Measurements from ENCODE around the gene LMO7. TPM values are rescaled to one million over a fixed set of nuclear protein-coding genes. Genes with fewer than 3 reads are reported as not detected.

The LMO7 gene
- total RNA-seq, 1 donor from 2014 or later: 239 TPM

GRCh38 chr13:75800545-75800944 lies 164.4 kb downstream of the LMO7 start:
- Mint-ChIP-seq H3K4me1 (ENCODE audit: unreplicated experiment) (peaks cover 52% of the 10 kb centered on the region), H3K4me3 (ENCODE audit: unreplicated experiment) (peak overlapping the region; percentile 49)
- peak; percentile 33 for TF ChIP-seq CTCF (IDR thresholded peaks at IDR 0.05)

DNA sequence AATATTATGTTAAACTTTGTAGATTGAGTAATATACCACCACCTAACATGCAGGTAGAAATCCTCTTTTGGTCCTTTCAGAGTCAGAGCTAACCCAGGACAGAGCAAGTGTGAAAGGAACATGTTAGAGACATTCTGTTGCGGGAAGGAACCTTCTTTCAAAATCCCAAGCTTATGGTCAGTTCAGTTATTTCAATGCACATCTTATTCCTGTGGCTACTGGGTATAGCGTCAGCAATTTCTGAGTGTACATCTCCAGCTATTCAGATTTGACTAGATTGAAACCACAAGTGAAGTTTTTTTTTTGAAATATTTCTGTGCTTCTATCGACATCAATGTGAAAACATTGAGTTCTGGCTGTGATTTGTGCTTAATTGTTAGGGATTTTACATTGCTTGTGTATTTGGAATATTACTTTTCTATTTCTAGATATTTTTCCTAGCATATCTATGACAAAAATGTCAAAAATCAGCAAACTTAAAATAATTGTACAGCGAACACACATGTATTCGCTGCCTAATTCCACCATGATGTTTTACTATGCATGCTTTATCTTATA lies 165.3 kb downstream of the LMO7 start:
- Mint-ChIP-seq H3K4me1 (ENCODE audit: unreplicated experiment) (peaks cover 52% of the 10 kb centered on the region), H3K27me3 (ENCODE audit: unreplicated experiment) (no peaks in the 10 kb centered on the region), H3K36me3 (ENCODE audit: unreplicated experiment) (peaks cover 42% of the 10 kb centered on the region), H3K9me3 (ENCODE audit: unreplicated experiment) (no peaks in the 10 kb centered on the region), H3K4me3 (ENCODE audit: unreplicated experiment) (peak overlapping the region; percentile 18), H3K27ac (ENCODE audit: unreplicated experiment) (peak overlapping the region; percentile 82)
- DNase-seq (ENCODE audit: extremely low spot score, unreplicated experiment): no peak
- TF ChIP-seq CTCF (IDR thresholded peaks at IDR 0.05): no peak

More at GRCh38 chr13:75800545-75800944, 164.4 kb downstream of the LMO7 start:
- peaks cover 38% of the 10 kb centered on the region for H3K36me3 Mint-ChIP-seq (ENCODE audit: unreplicated experiment)
- DNase-seq (ENCODE audit: extremely low spot score, unreplicated experiment): no peak
- H3K9me3 Mint-ChIP-seq (ENCODE audit: unreplicated experiment): no peaks in the 10 kb centered on the region
- H3K27ac Mint-ChIP-seq (ENCODE audit: unreplicated experiment): peak overlapping the region; percentile 82
- H3K27me3 Mint-ChIP-seq (ENCODE audit: unreplicated experiment): no peaks in the 10 kb centered on the region

DNA sequence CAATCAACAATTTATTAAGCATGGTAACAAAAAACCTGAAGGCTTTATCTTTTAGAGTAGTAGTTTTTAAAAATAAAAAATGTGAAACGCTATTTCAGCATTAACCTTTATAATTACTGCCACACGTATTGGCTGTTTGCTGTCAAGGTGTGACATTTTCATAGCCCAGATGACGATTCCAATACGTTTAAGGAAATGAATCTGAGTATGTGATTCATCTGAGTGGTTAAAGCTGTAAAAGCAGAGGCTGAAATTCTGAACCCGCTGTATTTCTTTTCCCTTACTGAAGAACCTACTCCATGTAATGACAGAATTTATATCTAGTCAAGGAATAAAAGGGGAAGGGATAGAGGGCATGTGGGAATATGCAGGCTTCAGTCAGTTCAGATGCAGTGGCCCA lies 166.0 kb downstream of the LMO7 start:
- Mint-ChIP-seq H3K36me3 (ENCODE audit: unreplicated experiment) (peaks cover 35% of the 10 kb centered on the region), H3K27ac (ENCODE audit: unreplicated experiment) (peak overlapping the region; percentile 85), H3K4me3 (ENCODE audit: unreplicated experiment) (no peak overlapping the region), H3K4me1 (ENCODE audit: unreplicated experiment) (peaks cover 52% of the 10 kb centered on the region), H3K9me3 (ENCODE audit: unreplicated experiment) (no peaks in the 10 kb centered on the region), H3K27me3 (ENCODE audit: unreplicated experiment) (no peaks in the 10 kb centered on the region)
- no peak for TF ChIP-seq CTCF (IDR thresholded peaks at IDR 0.05)
- DNase-seq (ENCODE audit: extremely low spot score, unreplicated experiment): no peak

GRCh38 chr13:75803164-75803611 lies 167.1 kb downstream of the LMO7 start:
- no peak overlapping the region for H3K4me3 Mint-ChIP-seq (ENCODE audit: unreplicated experiment)
- peaks cover 35% of the 10 kb centered on the region for H3K36me3 Mint-ChIP-seq (ENCODE audit: unreplicated experiment)
- TF ChIP-seq CTCF (IDR thresholded peaks at IDR 0.05): no peak
- H3K9me3 Mint-ChIP-seq (ENCODE audit: unreplicated experiment): no peaks in the 10 kb centered on the region
- peaks cover 52% of the 10 kb centered on the region for H3K4me1 Mint-ChIP-seq (ENCODE audit: unreplicated experiment)
- H3K27me3 Mint-ChIP-seq (ENCODE audit: unreplicated experiment): no peaks in the 10 kb centered on the region
- no peak for DNase-seq (ENCODE audit: extremely low spot score, unreplicated experiment)
- peak overlapping the region; percentile 85 for H3K27ac Mint-ChIP-seq (ENCODE audit: unreplicated experiment)

DNA sequence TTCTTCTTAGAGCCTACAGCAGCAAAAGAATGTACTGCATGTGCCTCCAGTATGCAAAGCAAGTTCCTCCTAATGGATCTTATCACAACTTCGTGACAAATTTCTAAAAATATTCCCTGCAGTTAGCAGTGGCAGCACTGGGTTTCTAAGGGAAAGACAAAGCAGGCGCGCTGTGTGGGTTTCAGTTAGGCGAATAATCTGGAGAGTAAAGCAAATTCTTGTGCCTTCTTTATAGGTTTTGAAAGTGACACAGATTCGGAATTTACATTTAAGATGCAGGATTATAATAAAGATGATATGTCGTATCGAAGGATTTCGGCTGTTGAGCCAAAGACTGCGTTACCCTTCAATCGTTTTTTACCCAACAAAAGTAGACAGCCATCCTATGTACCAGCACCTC lies 167.9 kb downstream of the LMO7 start:
- peaks cover 56% of the 10 kb centered on the region for H3K4me1 Mint-ChIP-seq (ENCODE audit: unreplicated experiment)
- no peak overlapping the region for H3K4me3 Mint-ChIP-seq (ENCODE audit: unreplicated experiment)
- H3K36me3 Mint-ChIP-seq (ENCODE audit: unreplicated experiment): peaks cover 38% of the 10 kb centered on the region
- no peak for DNase-seq (ENCODE audit: extremely low spot score, unreplicated experiment)
- peak overlapping the region; percentile 85 for H3K27ac Mint-ChIP-seq (ENCODE audit: unreplicated experiment)
- H3K9me3 Mint-ChIP-seq (ENCODE audit: unreplicated experiment): no peaks in the 10 kb centered on the region
- H3K27me3 Mint-ChIP-seq (ENCODE audit: unreplicated experiment): no peaks in the 10 kb centered on the region
- TF ChIP-seq CTCF (IDR thresholded peaks at IDR 0.05): no peak
